Mesothelial cell of epicardium (in vitro differentiated cells): ENCODE measurements around the gene SPACDR. TPM values are rescaled to one million over a fixed set of nuclear protein-coding genes. Genes with fewer than 3 reads are reported as not detected.
A peak's percentile ranks its signal among the peaks of the same experiment; 100 is the strongest.

Experiments
- DNase-seq, 2 experiments: peaks; one replicate each; pipeline ENCODE4 v3.0.0; 2021; ENCODE audit warnings: low spot score in 2 of 2; ENCODE audit not compliant: unreplicated experiment in 2 of 2
- H3K27ac Mint-ChIP-seq: 2 replicates; pipeline ENCODE4 v1.8.0; 2021; ENCODE audit warnings: mixed read lengths
- H3K27me3 Mint-ChIP-seq: 2 replicates; pipeline ENCODE4 v1.8.0; 2021; ENCODE audit warnings: low read depth, mixed read lengths
- H3K36me3 Mint-ChIP-seq: 2 replicates; pipeline ENCODE4 v1.8.0; 2021; ENCODE audit warnings: mixed read lengths
- H3K4me1 Mint-ChIP-seq: 2 replicates; pipeline ENCODE4 v1.8.0; 2021; ENCODE audit warnings: mixed read lengths
- H3K4me3 Mint-ChIP-seq: 2 replicates; pipeline ENCODE4 v1.8.0; 2021; ENCODE audit warnings: mild to moderate bottlenecking, moderate library complexity, mixed read lengths
- H3K9me3 Mint-ChIP-seq: 2 replicates; pipeline ENCODE4 v1.8.0; 2021; ENCODE audit warnings: mixed read lengths
- total RNA-seq: library from RNA; stranded (reverse); gene quantifications from 3 replicates; pipeline ENCODE4 v1.2.1, GENCODE V29; 2021
- TF ChIP-seq, protein P1 (sequence below): fragments of 200-600 bp; sonication (generic); IDR thresholded peaks from one replicate; pipeline ENCODE4 v1.5.0; 2021; ENCODE audit warnings: antibody characterized with exemption; ENCODE audit not compliant: unreplicated experiment

Gene SPACDR
- total RNA-seq, 1 donor from 2014 or later: 2.0 TPM

GRCh38 chr7:100483090-100483721 is 19.1 kb upstream of the SPACDR start:
- DNase-seq: peak; percentile 78 to 95
- Mint-ChIP-seq H3K4me1 (peaks cover 31% of the 10 kb centered on the region), H3K36me3 (peaks cover 2% of the 10 kb centered on the region), H3K27me3 (no peaks in the 10 kb centered on the region), H3K4me3 (peak overlapping the region; percentile 81), H3K27ac (peak overlapping the region; percentile 73), H3K9me3 (no peaks in the 10 kb centered on the region)
- TF ChIP-seq, protein P1, sequence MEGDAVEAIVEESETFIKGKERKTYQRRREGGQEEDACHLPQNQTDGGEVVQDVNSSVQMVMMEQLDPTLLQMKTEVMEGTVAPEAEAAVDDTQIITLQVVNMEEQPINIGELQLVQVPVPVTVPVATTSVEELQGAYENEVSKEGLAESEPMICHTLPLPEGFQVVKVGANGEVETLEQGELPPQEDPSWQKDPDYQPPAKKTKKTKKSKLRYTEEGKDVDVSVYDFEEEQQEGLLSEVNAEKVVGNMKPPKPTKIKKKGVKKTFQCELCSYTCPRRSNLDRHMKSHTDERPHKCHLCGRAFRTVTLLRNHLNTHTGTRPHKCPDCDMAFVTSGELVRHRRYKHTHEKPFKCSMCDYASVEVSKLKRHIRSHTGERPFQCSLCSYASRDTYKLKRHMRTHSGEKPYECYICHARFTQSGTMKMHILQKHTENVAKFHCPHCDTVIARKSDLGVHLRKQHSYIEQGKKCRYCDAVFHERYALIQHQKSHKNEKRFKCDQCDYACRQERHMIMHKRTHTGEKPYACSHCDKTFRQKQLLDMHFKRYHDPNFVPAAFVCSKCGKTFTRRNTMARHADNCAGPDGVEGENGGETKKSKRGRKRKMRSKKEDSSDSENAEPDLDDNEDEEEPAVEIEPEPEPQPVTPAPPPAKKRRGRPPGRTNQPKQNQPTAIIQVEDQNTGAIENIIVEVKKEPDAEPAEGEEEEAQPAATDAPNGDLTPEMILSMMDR: peak; percentile 98

GRCh38 chr7:100482728-100483089 is 18.6 kb upstream of the SPACDR start:
- H3K27me3 Mint-ChIP-seq: no peaks in the 10 kb centered on the region
- H3K9me3 Mint-ChIP-seq: no peaks in the 10 kb centered on the region
- H3K36me3 Mint-ChIP-seq: peaks cover 2% of the 10 kb centered on the region
- peak overlapping the region; percentile 73 for H3K27ac Mint-ChIP-seq
- peaks cover 31% of the 10 kb centered on the region for H3K4me1 Mint-ChIP-seq
- DNase-seq: no peak
- TF ChIP-seq, protein P1: no peak
- H3K4me3 Mint-ChIP-seq: peak overlapping the region; percentile 81

- H3K4me3 Mint-ChIP-seq: peak overlapping the region; percentile 5
- H3K4me1 Mint-ChIP-seq: peaks cover 38% of the 10 kb centered on the region
- H3K27ac Mint-ChIP-seq: peak overlapping the region; percentile 68
- TF ChIP-seq, protein P1: no peak
- H3K9me3 Mint-ChIP-seq: no peaks in the 10 kb centered on the region
- H3K36me3 Mint-ChIP-seq: peaks cover 2% of the 10 kb centered on the region
- DNase-seq: no peak
- no peaks in the 10 kb centered on the region for H3K27me3 Mint-ChIP-seq
Measured at GRCh38 chr7:100481466-100481865, 17.4 kb upstream of the SPACDR start.

- no peaks in the 10 kb centered on the region for H3K9me3 Mint-ChIP-seq
- peaks cover 35% of the 10 kb centered on the region for H3K4me1 Mint-ChIP-seq
- peak; percentile 94 to 99 for DNase-seq
- no peaks in the 10 kb centered on the region for H3K36me3 Mint-ChIP-seq
- H3K27ac Mint-ChIP-seq: peak within 1 kb of the TSS; percentile 90
- peak within 1 kb of the TSS; percentile 88 for H3K4me3 Mint-ChIP-seq
- no peaks in the 10 kb centered on the region for H3K27me3 Mint-ChIP-seq
- TF ChIP-seq, protein P1: no peak
Measured at GRCh38 chr7:100478958-100479660, 15.0 kb upstream of the SPACDR start, which contains the start of gene TSC22D4. TSS of gene TSC22D4 (minus strand) at chr7:100479214. CDS start at chr7:100478038, 1,176 bp downstream.

- peak overlapping the region; percentile 82 for H3K27ac Mint-ChIP-seq
- TF ChIP-seq, protein P1: no peak
Measured at GRCh38 chr7:100477871-100478267, 13.8 kb upstream of the SPACDR start.

More at GRCh38 chr7:100477871-100478267, 13.8 kb upstream of the SPACDR start:
- Mint-ChIP-seq H3K36me3 (peaks cover 4% of the 10 kb centered on the region), H3K4me3 (peak overlapping the region; percentile 88), H3K27me3 (no peaks in the 10 kb centered on the region), H3K9me3 (no peaks in the 10 kb centered on the region), H3K4me1 (peaks cover 32% of the 10 kb centered on the region)
- DNase-seq: no peak
